Measurements from ENCODE around the gene LSM7.

GRCh38 chr19:2335848-2336247, 7.5 kb upstream of the LSM7 start:
- TF ChIP-seq CTCF (IDR thresholded peaks at IDR 0.05) = no peak
- TF ChIP-seq POLR2A (IDR thresholded peaks at IDR 0.05) = no peak
